Measurements from ENCODE around the gene SNAPC5.

The SNAPC5 gene

GRCh38 chr15:66482539-66482938 lies 15.0 kb downstream of the SNAPC5 start:
- Histone ChIP-seq H3K9me3 (ENCODE audit: insufficient read depth, low read length) (no peaks in the 10 kb centered on the region), H3K79me2 (ENCODE audit: insufficient read depth, low read length) (no peaks in the 10 kb centered on the region; the same call in 1 of the 2 replicates), H3K36me3 (ENCODE audit: low read length) (0 out of 2 replicates have a peak, but pooled peaks cover 2% of the 10 kb centered on the region), H3K27ac (ENCODE audit: low read depth, low read length) (no peak overlapping the region), H3F3A (ENCODE audit: insufficient read depth) (no peaks in the 10 kb centered on the region), H3K4me2 (ENCODE audit: low read depth, low read length, poor library complexity, severe bottlenecking) (no peak overlapping the region), H3K4me3 (ENCODE audit: insufficient read depth, low read length, poor library complexity, severe bottlenecking) (no peak overlapping the region), H3K9ac (ENCODE audit: low read length) (no peak overlapping the region), H3K27me3 (ENCODE audit: low read length) (no peaks in the 10 kb centered on the region), H4K20me1 (ENCODE audit: low read depth, low read length) (no peaks in the 10 kb centered on the region), H2AFZ (ENCODE audit: low read depth, low read length, severe bottlenecking) (no peak overlapping the region), H3K9me2 (replicated peaks; ENCODE audit: insufficient read depth, low read length) (no peaks in the 10 kb centered on the region)
- TF ChIP-seq EZH2phosphoT487 (conservative IDR thresholded peaks at IDR 0.05; ENCODE audit: low read length) (no peak), CTCF (IDR thresholded peaks at IDR 0.05; ENCODE audit: insufficient read depth, low read length, poor library complexity, severe bottlenecking) (no peak)

- Histone ChIP-seq H3K4me2 (ENCODE audit: low read depth, low read length, poor library complexity, severe bottlenecking) (no peak overlapping the region), H3K9me2 (replicated peaks; ENCODE audit: insufficient read depth, low read length) (no peaks in the 10 kb centered on the region), H3K9me3 (ENCODE audit: insufficient read depth, low read length) (no peaks in the 10 kb centered on the region), H3K36me3 (ENCODE audit: low read length) (no peaks in the 10 kb centered on the region), H2AFZ (ENCODE audit: low read depth, low read length, severe bottlenecking) (no peak overlapping the region), H4K20me1 (ENCODE audit: low read depth, low read length) (no peaks in the 10 kb centered on the region), H3K4me3 (ENCODE audit: insufficient read depth, low read length, poor library complexity, severe bottlenecking) (no peak overlapping the region), H3F3A (ENCODE audit: insufficient read depth) (no peaks in the 10 kb centered on the region), H3K79me2 (ENCODE audit: insufficient read depth, low read length) (no peaks in the 10 kb centered on the region; the same call in 1 of the 2 replicates), H3K9ac (ENCODE audit: low read length) (no peak overlapping the region), H3K27ac (ENCODE audit: low read depth, low read length) (no peak overlapping the region), H3K27me3 (ENCODE audit: low read length) (no peaks in the 10 kb centered on the region)
- TF ChIP-seq EZH2phosphoT487 (conservative IDR thresholded peaks at IDR 0.05; ENCODE audit: low read length), result no peak
Observed at GRCh38 chr15:66481107-66481856, 16.3 kb downstream of the SNAPC5 start.

- Histone ChIP-seq H3K4me3 (ENCODE audit: insufficient read depth, low read length, poor library complexity, severe bottlenecking) (no peak overlapping the region), H3K4me2 (ENCODE audit: low read depth, low read length, poor library complexity, severe bottlenecking) (no peak overlapping the region), H2AFZ (ENCODE audit: low read depth, low read length, severe bottlenecking) (no peak overlapping the region), H3K79me2 (ENCODE audit: insufficient read depth, low read length) (no peaks in the 10 kb centered on the region; the same call in 1 of the 2 replicates), H3F3A (ENCODE audit: insufficient read depth) (no peaks in the 10 kb centered on the region), H3K27ac (ENCODE audit: low read depth, low read length) (no peak overlapping the region), H3K27me3 (ENCODE audit: low read length) (no peaks in the 10 kb centered on the region), H3K9me2 (replicated peaks; ENCODE audit: insufficient read depth, low read length) (no peaks in the 10 kb centered on the region), H3K36me3 (ENCODE audit: low read length) (no peaks in the 10 kb centered on the region), H4K20me1 (ENCODE audit: low read depth, low read length) (no peaks in the 10 kb centered on the region), H3K9ac (ENCODE audit: low read length) (no peak overlapping the region), H3K9me3 (ENCODE audit: insufficient read depth, low read length) (no peaks in the 10 kb centered on the region)
- no peak for TF ChIP-seq EZH2phosphoT487 (conservative IDR thresholded peaks at IDR 0.05; ENCODE audit: low read length)
- TF ChIP-seq CTCF (IDR thresholded peaks at IDR 0.05; ENCODE audit: insufficient read depth, low read length, poor library complexity, severe bottlenecking), result no peak
Observed at GRCh38 chr15:66480267-66480666, 17.3 kb downstream of the SNAPC5 start.

GRCh38 chr15:66477011-66477410 lies 20.6 kb downstream of the SNAPC5 start:
- H3K4me2 ChIP-seq (ENCODE audit: low read depth, low read length, poor library complexity, severe bottlenecking), result no peak overlapping the region
- H3K9me2 ChIP-seq (replicated peaks; ENCODE audit: insufficient read depth, low read length), result no peaks in the 10 kb centered on the region
- H3K9ac ChIP-seq (ENCODE audit: low read length), result no peak overlapping the region
- no peaks in the 10 kb centered on the region for H4K20me1 ChIP-seq (ENCODE audit: low read depth, low read length)
- H3K36me3 ChIP-seq (ENCODE audit: low read length), result no peaks in the 10 kb centered on the region
- H3K4me3 ChIP-seq (ENCODE audit: insufficient read depth, low read length, poor library complexity, severe bottlenecking), result no peak overlapping the region
- H3K79me2 ChIP-seq (ENCODE audit: insufficient read depth, low read length), result no peaks in the 10 kb centered on the region; the same call in 1 of the 2 replicates
- no peaks in the 10 kb centered on the region for H3K27me3 ChIP-seq (ENCODE audit: low read length)
- no peak overlapping the region for H3K27ac ChIP-seq (ENCODE audit: low read depth, low read length)
- no peaks in the 10 kb centered on the region for H3K9me3 ChIP-seq (ENCODE audit: insufficient read depth, low read length)
- no peaks in the 10 kb centered on the region for H3F3A ChIP-seq (ENCODE audit: insufficient read depth)
- H2AFZ ChIP-seq (ENCODE audit: low read depth, low read length, severe bottlenecking), result no peak overlapping the region
- TF ChIP-seq CTCF (IDR thresholded peaks at IDR 0.05; ENCODE audit: insufficient read depth, low read length, poor library complexity, severe bottlenecking) (no peak), EZH2phosphoT487 (conservative IDR thresholded peaks at IDR 0.05; ENCODE audit: low read length) (no peak)

Data from SU-DHL-6 (cell line).